Measurements from ENCODE around the gene CCL19.

CCL19 gene

DNA sequence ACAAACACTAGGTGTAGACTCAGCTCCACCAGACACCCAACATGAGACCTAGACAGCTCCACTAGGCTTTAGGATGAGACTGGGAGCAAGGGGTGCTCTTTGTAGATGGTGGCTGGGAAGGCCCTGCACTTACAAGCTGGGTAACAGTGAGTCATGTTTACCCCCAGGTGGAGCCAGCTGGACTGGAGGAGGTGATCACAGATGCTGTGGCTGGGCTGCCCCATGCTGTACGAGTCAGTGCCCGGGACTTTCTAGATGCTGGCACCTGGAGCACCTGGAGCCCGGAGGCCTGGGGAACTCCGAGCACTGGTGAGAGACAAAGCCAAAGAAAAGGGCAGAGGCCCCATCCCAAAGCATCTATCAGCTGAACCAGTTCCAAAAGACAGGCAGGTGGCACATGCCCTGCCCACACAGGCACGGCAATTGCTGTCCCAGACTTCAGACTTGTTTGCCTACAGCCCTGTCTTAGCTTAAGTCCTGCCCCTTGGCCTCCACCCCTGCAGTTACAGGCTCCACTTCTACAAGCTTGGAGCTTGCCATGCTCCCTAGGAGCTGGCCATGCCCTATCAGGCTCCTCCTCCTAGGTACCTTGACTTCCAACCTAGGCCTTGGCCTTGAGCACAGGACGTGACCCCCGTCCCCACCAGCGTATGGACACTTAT, 31.4 kb downstream of the CCL19 start:
- DNase-seq: peak; percentile 24

GRCh38 chr9:34658461-34658860, 32.6 kb downstream of the CCL19 start:
- no peak for DNase-seq

DNA sequence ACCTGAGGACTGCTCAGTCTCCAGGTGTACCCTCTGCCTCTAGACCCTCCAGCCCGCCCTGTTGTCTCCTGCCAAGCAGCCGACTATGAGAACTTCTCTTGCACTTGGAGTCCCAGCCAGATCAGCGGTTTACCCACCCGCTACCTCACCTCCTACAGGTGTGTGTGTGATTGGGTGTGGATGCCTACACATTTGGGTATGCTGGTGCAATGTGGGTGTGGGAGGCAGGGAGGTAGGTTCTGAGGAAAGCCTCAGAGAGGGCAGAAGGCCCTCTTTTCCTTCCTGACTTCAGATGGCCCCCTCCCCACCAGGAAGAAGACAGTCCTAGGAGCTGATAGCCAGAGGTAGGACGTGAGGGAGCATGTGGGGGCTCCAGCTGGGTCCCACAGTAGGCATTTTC, 34.1 kb downstream of the CCL19 start:
- DNase-seq: no peak

DNA sequence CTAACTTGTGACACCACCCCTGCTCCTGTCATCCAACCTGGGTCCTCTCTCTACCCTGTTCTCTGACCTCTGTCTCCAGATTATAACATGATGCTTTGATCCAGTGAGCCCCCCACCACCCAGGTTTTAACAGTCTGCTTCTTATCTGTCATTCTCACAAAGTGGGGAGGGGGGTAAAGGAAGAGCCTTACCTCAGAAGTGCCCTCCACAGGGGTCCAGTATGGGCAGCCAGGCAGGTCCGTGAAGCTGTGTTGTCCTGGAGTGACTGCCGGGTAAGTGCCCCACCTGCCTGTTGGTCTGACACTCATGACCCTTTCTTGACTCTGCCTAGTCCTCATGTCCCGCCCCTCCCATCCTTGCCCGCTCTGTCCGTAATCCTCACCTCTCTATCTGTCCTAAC, 35.7 kb downstream of the CCL19 start:
- no peak for DNase-seq

DNA sequence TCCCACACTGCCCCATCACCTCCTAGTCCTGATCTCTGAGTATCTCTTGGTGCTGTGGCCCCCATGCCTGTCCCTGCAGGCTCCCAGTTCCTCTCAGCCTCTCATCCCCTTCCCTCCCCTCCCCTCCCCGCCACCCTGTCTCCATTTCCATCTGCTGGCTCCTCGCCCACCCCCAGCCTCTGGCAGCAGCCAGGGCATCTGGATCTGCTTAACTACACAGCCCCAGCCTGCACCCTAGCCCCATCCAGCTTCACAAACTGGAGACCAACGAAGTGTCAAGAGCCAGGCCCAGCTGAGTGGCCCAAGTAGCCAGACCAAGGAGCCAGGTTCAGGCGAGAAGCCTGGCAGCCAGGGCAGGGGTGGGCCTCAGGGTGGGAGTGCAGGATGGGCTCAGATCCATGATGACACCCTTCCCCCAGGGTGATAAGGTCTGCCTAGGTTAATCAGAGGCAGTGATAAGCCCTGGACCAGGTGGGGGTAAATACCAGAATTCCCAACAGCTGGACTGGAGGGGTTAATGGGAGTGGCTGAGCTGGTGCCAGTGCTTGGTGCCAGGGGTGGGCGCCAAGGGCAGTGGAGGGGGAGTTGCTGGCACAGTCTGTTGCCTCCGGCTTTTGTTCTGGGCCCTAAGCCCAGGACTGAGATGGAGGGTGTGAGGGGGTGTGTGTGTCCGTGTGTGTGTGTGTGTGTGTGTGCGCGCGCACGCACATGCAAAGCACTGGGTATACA, 36.6 kb downstream of the CCL19 start:
- DNase-seq: no peak

GRCh38 chr9:34653151-34654072, 37.7 kb downstream of the CCL19 start:
- no peak for DNase-seq

DNA sequence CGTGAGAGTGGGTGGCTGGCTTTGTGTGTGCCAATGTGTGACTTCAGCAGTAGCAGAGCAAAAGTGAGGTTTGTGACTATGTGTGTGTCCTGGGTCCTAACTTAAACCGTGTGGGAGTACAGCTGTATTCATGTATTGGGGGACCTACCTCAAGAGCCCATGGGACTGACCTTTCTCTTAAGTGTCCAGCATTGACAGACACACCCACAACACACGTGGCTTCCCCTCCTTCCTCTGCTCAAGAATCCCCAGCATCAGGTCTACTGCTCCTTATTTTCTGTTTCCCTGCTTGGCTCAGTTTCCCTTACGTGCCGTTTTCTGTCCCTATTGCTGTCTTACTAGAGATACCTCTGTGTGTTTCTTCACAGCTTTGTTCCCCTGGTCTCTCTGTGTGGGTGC, 38.5 kb downstream of the CCL19 start:
- no peak for DNase-seq

- DNase-seq: peak; percentile 71
These were observed 39.0 kb downstream of the CCL19 start, which contains the start of gene IL11RA for GRCh38 chr9:34651876-34652601. IL11RA (plus strand) TSS chr9:34652185; CDS start chr9:34655218, 3,033 bp downstream.

DNA sequence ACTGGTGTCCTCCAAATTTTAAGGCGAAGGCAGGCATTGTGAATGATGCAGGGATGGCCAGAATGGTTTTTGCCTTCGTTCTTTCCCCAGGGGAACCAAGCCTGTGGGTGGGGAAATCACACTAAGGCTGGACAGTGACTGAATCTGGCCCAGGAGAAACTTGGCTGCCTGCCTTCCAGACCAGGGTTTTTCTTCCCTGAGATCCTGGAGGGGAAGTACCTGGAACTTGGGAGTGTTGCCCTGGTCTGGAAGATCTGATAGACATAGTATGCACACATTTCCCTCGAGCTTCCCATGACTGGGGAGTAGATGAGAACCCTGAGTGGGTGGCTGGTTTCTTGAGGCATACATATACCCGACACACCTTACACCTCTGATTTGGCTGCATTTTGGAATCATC, 39.8 kb downstream of the CCL19 start:
- DNase-seq: no peak

- no peak for DNase-seq
These were observed 40.3 kb downstream of the CCL19 start for GRCh38 chr9:34650816-34651215.

DNA sequence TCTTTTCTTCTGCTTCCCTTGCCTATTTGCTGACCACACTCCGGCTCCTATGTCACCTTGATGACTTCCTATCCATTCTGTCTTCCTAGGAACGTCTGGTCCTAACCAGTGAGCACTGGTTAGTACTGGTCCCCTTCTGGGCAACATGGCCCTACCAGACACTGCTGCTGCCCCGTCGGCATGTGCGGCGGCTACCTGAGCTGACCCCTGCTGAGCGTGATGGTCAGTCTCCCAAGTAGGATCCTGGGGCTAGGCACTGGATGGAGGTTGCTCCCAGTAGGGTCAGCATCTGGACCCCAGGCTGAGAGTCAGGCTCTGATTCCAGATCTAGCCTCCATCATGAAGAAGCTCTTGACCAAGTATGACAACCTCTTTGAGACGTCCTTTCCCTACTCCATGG, 42.4 kb downstream of the CCL19 start:
- no peak for DNase-seq

DNA sequence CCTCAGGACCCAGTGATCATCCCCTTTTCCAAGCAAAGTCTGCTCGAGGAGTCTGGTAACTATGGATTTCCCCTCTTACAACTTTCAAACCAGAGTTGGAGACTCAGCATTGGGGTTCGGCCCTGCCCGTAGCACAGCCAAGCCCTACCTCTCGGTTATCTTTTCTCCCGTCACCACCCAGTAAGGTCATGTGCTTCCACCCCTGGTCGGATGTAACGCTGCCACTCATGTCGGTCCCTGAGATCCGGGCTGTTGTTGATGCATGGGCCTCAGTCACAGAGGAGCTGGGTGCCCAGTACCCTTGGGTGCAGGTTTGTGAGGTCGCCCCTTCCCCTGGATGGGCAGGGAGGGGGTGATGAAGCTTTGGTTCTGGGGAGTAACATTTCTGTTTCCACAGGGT, 43.4 kb downstream of the CCL19 start:
- peak; percentile 19 for DNase-seq

DNA sequence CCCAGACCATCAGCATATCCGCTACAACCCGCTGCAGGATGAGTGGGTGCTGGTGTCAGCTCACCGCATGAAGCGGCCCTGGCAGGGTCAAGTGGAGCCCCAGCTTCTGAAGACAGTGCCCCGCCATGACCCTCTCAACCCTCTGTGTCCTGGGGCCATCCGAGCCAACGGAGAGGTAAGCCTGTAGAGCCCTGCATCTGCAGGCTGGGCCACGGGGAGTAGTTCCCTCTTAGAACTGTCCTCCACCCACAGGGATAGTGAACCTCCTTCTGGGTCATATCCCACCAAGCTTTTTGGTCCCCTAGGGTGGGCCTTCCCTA, 44.0 kb downstream of the CCL19 start:
- no peak for DNase-seq

- peak; percentile 96 for DNase-seq
These were observed 44.6 kb downstream of the CCL19 start, which contains the start of gene GALT for GRCh38 chr9:34646211-34647083. GALT (plus strand) TSS chr9:34646675; CDS start chr9:34646705, 30 bp downstream.

DNA sequence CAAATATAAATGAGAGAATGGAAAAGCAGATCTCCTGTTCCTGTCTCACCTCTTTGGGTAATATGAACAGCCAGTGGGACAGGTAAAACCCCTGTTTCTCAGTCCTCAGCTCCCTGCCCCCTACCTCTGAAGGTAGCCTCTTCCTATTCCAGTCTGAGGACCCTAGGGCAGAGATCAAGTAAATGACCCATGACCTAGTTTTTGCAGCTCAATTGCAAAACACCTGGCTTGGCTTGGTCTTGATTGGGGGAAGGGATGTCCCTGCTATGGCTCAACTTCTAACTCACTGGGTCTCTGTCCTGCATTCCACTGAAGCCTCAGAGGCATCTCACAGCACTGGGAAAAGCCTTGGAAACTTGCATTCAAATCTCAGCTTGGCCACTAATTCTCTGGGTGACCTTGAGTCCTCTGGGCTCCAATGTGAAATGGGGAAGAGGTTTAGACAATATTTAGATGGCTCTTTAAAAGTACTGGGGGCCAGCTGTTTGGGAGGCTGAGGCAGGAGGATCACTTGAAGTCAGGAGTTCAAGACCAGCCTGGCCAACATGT, 46.2 kb downstream of the CCL19 start:
- DNase-seq: no peak

GRCh38 chr9:34642679-34643078, 48.4 kb downstream of the CCL19 start:
- no peak for DNase-seq
